GM23338 (cell line): ENCODE measurements around the gene TRPM3. TPM values are rescaled to one million over a fixed set of nuclear protein-coding genes. Genes with fewer than 3 reads are reported as not detected.

Experiments
- ATAC-seq: fragments of 200-7000 bp; cut with Tn5 transposase; 3 replicates; pipeline ENCODE4 v1.9.1; 2020
- DNase-seq: peaks from one replicate; pipeline ENCODE4 v3.0.0-alpha.2; 2015; ENCODE audit warnings: low spot score
- H2AFZ ChIP-seq: fragments of 200-600 bp; sonication (generic); 2 replicates; pipeline ENCODE4 v1.8.0; 2016; ENCODE audit warnings: antibody characterized with exemption, mild to moderate bottlenecking, moderate library complexity
- H3F3A ChIP-seq: fragments of 200-600 bp; sonication (generic); replicated peaks from 2 replicates; pipeline ENCODE4 v1.8.0; 2017; ENCODE audit warnings: antibody characterized with exemption, mixed run types, low read depth
- H3K27ac ChIP-seq: fragments of 200-600 bp; sonication (generic); 2 replicates; pipeline ENCODE4 v1.6.1; 2016; ENCODE audit warnings: low read depth
- H3K27me3 ChIP-seq: fragments of 200-600 bp; sonication (generic); 2 replicates; pipeline ENCODE4 v1.8.0; 2016; ENCODE audit warnings: mild to moderate bottlenecking, mixed run types, moderate library complexity; ENCODE audit not compliant: insufficient read depth
- H3K36me3 ChIP-seq: fragments of 200-600 bp; sonication (generic); 2 replicates; pipeline ENCODE4 v1.8.0; 2016; ENCODE audit warnings: mild to moderate bottlenecking; ENCODE audit not compliant: insufficient read depth
- H3K4me1 ChIP-seq: fragments of 200-600 bp; sonication (generic); 2 replicates; pipeline ENCODE4 v1.8.0; 2016; ENCODE audit warnings: mild to moderate bottlenecking, moderate library complexity; ENCODE audit not compliant: insufficient read depth
- H3K4me2 ChIP-seq: fragments of 200-600 bp; sonication (generic); 2 replicates; pipeline ENCODE4 v1.7.1; 2017; ENCODE audit warnings: mixed run types
- H3K4me3 ChIP-seq: fragments of 200-600 bp; sonication (generic); 2 replicates; pipeline ENCODE4 v1.6.1; 2016; ENCODE audit warnings: mixed run types
- H3K79me2 ChIP-seq: fragments of 200-600 bp; sonication (generic); replicated peaks from 2 replicates; pipeline ENCODE4 v1.8.0; 2017; ENCODE audit warnings: mild to moderate bottlenecking; ENCODE audit not compliant: insufficient read depth
- H3K9me2 ChIP-seq: fragments of 200-600 bp; sonication (generic); 2 replicates; pipeline ENCODE4 v1.8.0; 2017; ENCODE audit not compliant: insufficient read depth
- H4K20me1 ChIP-seq: fragments of 200-600 bp; sonication (generic); replicated peaks from 2 replicates; pipeline ENCODE4 v1.8.0; 2017; ENCODE audit warnings: mild to moderate bottlenecking; ENCODE audit not compliant: insufficient read depth
- H3K27ac Mint-ChIP-seq: 2 replicates; pipeline ENCODE4 v1.8.0; 2020; ENCODE audit warnings: inconsistent platforms, mild to moderate bottlenecking, moderate library complexity, mixed read lengths
- H3K27me3 Mint-ChIP-seq: 3 replicates; pipeline ENCODE4 v1.8.0; 2022; ENCODE audit warnings: low read depth, mild to moderate bottlenecking, moderate library complexity, mixed read lengths, inconsistent platforms; ENCODE audit not compliant: insufficient read depth, poor library complexity
- H3K36me3 Mint-ChIP-seq: 3 replicates; pipeline ENCODE4 v1.8.0; 2021; ENCODE audit warnings: low read depth, mild to moderate bottlenecking, inconsistent platforms, moderate library complexity, mixed read lengths
- H3K4me1 Mint-ChIP-seq: 3 replicates; pipeline ENCODE4 v1.8.0; 2020; ENCODE audit warnings: mild to moderate bottlenecking, inconsistent platforms, mixed read lengths
- H3K4me3 Mint-ChIP-seq: 3 replicates; pipeline ENCODE4 v1.8.0; 2021; ENCODE audit warnings: moderate library complexity, mild to moderate bottlenecking, inconsistent platforms, mixed read lengths
- H3K9me3 Mint-ChIP-seq: 3 replicates; pipeline ENCODE4 v1.8.0; 2020; ENCODE audit warnings: moderate library complexity, mild to moderate bottlenecking, inconsistent platforms, mixed read lengths
- EZH2phosphoT487 ChIP-seq: fragments of 200-600 bp; sonication (generic); IDR thresholded peaks from one replicate; pipeline ENCODE4 v1.8.1; 2018; ENCODE audit warnings: antibody characterized with exemption; ENCODE audit not compliant: unreplicated experiment
- JUNB ChIP-seq: IDR thresholded peaks from one replicate; pipeline ENCODE4 v1.6.1; 2016; ENCODE audit warnings: antibody characterized with exemption; ENCODE audit not compliant: unreplicated experiment
- NANOG ChIP-seq: IDR thresholded peaks from 2 replicates; pipeline ENCODE4 v1.6.1; 2016; ENCODE audit warnings: antibody characterized with exemption, borderline replicate concordance
- REST ChIP-seq: IDR thresholded peaks from one replicate; pipeline ENCODE4 v1.6.1; 2018; ENCODE audit warnings: antibody characterized with exemption; ENCODE audit not compliant: unreplicated experiment
- ZNF331 ChIP-seq: fragments of 250-450 bp; sonication (Bioruptor Pico); IDR thresholded peaks from 2 replicates; pipeline ENCODE4 v1.5.0; 2020; ENCODE audit warnings: low read depth, mild to moderate bottlenecking, moderate library complexity
- polyA plus RNA-seq: library from polyadenylated mRNA; unstranded; fragments of >200 nt; fragmentation: Nextera tagmentation; extraction: Ambion mirVana; gene quantifications from 2 replicates; pipeline ENCODE4 v1.2.1, GENCODE V29; 2016
- total RNA-seq: library from RNA; depleted of rRNA; stranded (reverse); fragments of >200 nt; shearing (Covaris generic); gene quantifications from 2 replicates; pipeline ENCODE4 v1.2.3, GENCODE V29; 2014
- TF ChIP-seq, protein P1 (sequence below): fragments of 250-450 bp; sonication (Bioruptor Pico); IDR thresholded peaks from 2 replicates; pipeline ENCODE4 v1.5.0; 2020; ENCODE audit warnings: mild to moderate bottlenecking, moderate library complexity

TRPM3 gene
- total and polyA plus RNA-seq, 2 experiments from 2014 or later = 2.8 to 8.2 TPM

GRCh38 chr9:70814597-70814996 lies 306.8 kb downstream of the TRPM3 start (continued):
- TF ChIP-seq, protein P1, sequence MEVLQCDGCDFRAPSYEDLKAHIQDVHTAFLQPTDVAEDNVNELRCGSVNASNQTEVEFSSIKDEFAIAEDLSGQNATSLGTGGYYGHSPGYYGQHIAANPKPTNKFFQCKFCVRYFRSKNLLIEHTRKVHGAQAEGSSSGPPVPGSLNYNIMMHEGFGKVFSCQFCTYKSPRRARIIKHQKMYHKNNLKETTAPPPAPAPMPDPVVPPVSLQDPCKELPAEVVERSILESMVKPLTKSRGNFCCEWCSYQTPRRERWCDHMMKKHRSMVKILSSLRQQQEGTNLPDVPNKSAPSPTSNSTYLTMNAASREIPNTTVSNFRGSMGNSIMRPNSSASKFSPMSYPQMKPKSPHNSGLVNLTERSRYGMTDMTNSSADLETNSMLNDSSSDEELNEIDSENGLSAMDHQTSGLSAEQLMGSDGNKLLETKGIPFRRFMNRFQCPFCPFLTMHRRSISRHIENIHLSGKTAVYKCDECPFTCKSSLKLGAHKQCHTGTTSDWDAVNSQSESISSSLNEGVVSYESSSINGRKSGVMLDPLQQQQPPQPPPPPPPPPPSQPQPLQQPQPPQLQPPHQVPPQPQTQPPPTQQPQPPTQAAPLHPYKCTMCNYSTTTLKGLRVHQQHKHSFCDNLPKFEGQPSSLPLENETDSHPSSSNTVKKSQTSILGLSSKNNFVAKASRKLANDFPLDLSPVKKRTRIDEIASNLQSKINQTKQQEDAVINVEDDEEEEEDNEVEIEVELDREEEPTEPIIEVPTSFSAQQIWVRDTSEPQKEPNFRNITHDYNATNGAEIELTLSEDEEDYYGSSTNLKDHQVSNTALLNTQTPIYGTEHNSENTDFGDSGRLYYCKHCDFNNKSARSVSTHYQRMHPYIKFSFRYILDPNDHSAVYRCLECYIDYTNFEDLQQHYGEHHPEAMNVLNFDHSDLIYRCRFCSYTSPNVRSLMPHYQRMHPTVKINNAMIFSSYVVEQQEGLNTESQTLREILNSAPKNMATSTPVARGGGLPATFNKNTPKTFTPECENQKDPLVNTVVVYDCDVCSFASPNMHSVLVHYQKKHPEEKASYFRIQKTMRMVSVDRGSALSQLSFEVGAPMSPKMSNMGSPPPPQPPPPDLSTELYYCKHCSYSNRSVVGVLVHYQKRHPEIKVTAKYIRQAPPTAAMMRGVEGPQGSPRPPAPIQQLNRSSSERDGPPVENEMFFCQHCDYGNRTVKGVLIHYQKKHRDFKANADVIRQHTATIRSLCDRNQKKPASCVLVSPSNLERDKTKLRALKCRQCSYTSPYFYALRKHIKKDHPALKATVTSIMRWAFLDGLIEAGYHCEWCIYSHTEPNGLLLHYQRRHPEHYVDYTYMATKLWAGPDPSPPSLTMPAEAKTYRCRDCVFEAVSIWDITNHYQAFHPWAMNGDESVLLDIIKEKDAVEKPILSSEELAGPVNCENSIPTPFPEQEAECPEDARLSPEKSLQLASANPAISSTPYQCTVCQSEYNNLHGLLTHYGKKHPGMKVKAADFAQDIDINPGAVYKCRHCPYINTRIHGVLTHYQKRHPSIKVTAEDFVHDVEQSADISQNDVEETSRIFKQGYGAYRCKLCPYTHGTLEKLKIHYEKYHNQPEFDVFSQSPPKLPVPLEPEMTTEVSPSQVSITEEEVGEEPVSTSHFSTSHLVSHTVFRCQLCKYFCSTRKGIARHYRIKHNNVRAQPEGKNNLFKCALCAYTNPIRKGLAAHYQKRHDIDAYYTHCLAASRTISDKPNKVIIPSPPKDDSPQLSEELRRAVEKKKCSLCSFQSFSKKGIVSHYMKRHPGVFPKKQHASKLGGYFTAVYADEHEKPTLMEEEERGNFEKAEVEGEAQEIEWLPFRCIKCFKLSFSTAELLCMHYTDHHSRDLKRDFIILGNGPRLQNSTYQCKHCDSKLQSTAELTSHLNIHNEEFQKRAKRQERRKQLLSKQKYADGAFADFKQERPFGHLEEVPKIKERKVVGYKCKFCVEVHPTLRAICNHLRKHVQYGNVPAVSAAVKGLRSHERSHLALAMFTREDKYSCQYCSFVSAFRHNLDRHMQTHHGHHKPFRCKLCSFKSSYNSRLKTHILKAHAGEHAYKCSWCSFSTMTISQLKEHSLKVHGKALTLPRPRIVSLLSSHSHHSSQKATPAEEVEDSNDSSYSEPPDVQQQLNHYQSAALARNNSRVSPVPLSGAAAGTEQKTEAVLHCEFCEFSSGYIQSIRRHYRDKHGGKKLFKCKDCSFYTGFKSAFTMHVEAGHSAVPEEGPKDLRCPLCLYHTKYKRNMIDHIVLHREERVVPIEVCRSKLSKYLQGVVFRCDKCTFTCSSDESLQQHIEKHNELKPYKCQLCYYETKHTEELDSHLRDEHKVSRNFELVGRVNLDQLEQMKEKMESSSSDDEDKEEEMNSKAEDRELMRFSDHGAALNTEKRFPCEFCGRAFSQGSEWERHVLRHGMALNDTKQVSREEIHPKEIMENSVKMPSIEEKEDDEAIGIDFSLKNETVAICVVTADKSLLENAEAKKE (CRISPR knock-in tag) = 0 out of 2 replicates have a peak, but pooled peaks have one; percentile 15
- no peak for TF ChIP-seq NANOG

DNA sequence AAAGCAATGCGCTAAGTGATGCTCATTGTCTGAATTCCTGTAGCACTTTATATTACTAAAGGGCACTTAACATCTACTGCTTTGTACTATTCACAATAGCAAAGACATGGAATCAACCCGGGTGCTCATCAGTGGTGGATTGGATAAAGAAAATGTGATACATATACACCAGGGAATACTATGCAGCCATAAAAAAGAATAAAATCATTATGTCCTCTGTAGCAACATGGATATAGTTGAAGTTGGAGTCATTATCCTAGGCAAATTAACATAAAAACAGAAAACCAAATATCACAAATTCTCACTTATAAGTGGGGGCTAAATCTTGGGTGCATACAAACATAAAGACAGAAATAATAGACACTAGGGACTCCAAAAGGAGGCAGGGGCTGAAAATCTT lies 308.3 kb downstream of the TRPM3 start:
- Mint-ChIP-seq H3K27me3 (no peaks in the 10 kb centered on the region), H3K36me3 (no peaks in the 10 kb centered on the region; the same call in 2 of the 3 replicates), H3K4me3 (no peak overlapping the region), H3K27ac (no peak overlapping the region), H3K4me1 (peaks cover 21% of the 10 kb centered on the region; the same call in 2 of the 3 replicates), H3K9me3 (no peaks in the 10 kb centered on the region)
- Histone ChIP-seq H3K79me2 (no peaks in the 10 kb centered on the region), H3K27me3 (no peaks in the 10 kb centered on the region), H3K27ac (no peak overlapping the region), H3K36me3 (0 out of 2 replicates have a peak, but pooled peaks cover 3% of the 10 kb centered on the region), H3K4me1 (peaks cover 4% of the 10 kb centered on the region; the same call in 1 of the 2 replicates), H4K20me1 (no peaks in the 10 kb centered on the region), H3K9me2 (no peaks in the 10 kb centered on the region), H3K4me2 (no peak overlapping the region), H2AFZ (no peak overlapping the region), H3K4me3 (no peak overlapping the region), H3F3A (no peaks in the 10 kb centered on the region)
- no peak for DNase-seq
- no peak for ATAC-seq
- no peak for TF ChIP-seq ZNF331
- TF ChIP-seq NANOG = no peak
- no peak for TF ChIP-seq JUNB
- TF ChIP-seq, protein P1 (CRISPR knock-in tag) = no peak
- no peak for TF ChIP-seq EZH2phosphoT487
- TF ChIP-seq REST = no peak
